Islet of Langerhans (tissue), 1 donor: ENCODE data around the gene MAN1A2.

Source experiments
- FAIRE-seq: peaks from one replicate; lab custom pipeline; 2011; peaks lifted over from hg19 to GRCh38; lab: Jason Lieb, UNC

MAN1A2 gene

DNA sequence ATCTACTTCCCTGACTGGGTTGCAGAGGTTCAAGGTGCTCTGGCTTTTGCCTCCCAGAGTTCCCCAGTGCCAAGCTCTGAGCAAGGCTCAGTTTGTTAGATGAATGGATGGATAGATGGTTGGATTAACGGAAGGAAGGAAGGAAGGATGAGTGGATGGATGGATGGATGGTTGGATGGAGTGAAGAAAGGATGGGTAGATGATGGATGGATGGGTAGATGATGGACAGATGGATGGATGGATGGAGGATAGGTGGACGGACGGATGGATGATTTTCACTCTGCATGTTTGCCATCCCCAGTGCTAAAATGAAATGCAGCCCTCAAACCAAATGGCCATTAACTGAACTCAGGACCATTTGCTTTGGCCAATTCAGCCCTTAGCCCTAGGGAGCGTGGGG lies 211.2 kb downstream of the MAN1A2 start:
- FAIRE-seq = no peak
